ENCODE measurements around the gene RPA3.

The RPA3 gene

GRCh38 chr7:7596176-7596575 lies 122.2 kb downstream of the RPA3 start:
- peak; percentile 11 for DNase-seq (ENCODE audit: low spot score)

GRCh38 chr7:7595451-7595850 lies 123.0 kb downstream of the RPA3 start:
- peak; percentile 7 for DNase-seq (ENCODE audit: low spot score)
